Measurements from ENCODE around the gene F3. TPM values are rescaled to one million over a fixed set of nuclear protein-coding genes. Genes with fewer than 3 reads are reported as not detected.

F3 gene
- polyA plus RNA-seq, 3 donors: 0.29 to 3.7 (median 0.77) TPM

GRCh38 chr1:94539496-94539895 is 2.1 kb downstream of the F3 start:
- Mint-ChIP-seq H3K4me3 (no peak overlapping the region), H3K27me3 (ENCODE audit: low read depth in 3 of 3) (peaks cover 0 to 13% (median 5%) of the 10 kb centered on the region in 3 donors), H3K9me3 (peaks cover 0 to 7% (median 0%) of the 10 kb centered on the region in 7 donors), H3K27ac (peak overlapping the region in 1 of 7 donors; percentile 15), H3K4me1 (peaks cover 41% of the 10 kb centered on the region), H3K36me3 (peaks cover 27 to 28% of the 10 kb centered on the region in 2 donors)
- H4K20me1 ChIP-seq (ENCODE audit: insufficient read depth, low read length): no peaks in the 10 kb centered on the region
- H3K27me3 ChIP-seq (ENCODE audit: control insufficient read depth in 2 of 2, insufficient read depth in 2 of 2, low read length in 2 of 2): peaks cover 3 to 7% of the 10 kb centered on the region in 2 donors
- no peak overlapping the region for H3K9ac ChIP-seq (ENCODE audit: insufficient read depth, low read length, poor library complexity, severe bottlenecking)
- no peak overlapping the region for H2AFZ ChIP-seq (ENCODE audit: insufficient read depth, low read depth, low read length, poor library complexity, severe bottlenecking)
- no peaks in the 10 kb centered on the region for H3K9me3 ChIP-seq (replicated peaks in 1 of 2; ENCODE audit: control insufficient read depth in 1 of 2, insufficient read depth in 1 of 2, low read length in 2 of 2)
- no peak overlapping the region for H3K4me2 ChIP-seq (replicated peaks; ENCODE audit: extremely low read depth, low read length, poor library complexity, severe bottlenecking)
- H3K4me3 ChIP-seq (replicated peaks in 1 of 3; ENCODE audit: low read depth in 2 of 3, low read length in 3 of 3): no peak overlapping the region
- DNase-seq: peak in 1 of 3 donors; percentile 27
- peaks cover 2 to 18% of the 10 kb centered on the region in 2 donors for H3K36me3 ChIP-seq (replicated peaks in 1 of 2; ENCODE audit: control insufficient read depth in 1 of 2, insufficient read depth in 2 of 2, low read length in 2 of 2)
- TF ChIP-seq CTCF (IDR thresholded peaks at IDR 0.05): no peak
- WGBS (ENCODE audit: insufficient coverage): 88% methylated on average over 3 of the region's 3 CpGs
- intact Hi-C loops (cut with micrococcal nuclease): no loop called here
- H3K79me2 ChIP-seq (ENCODE audit: insufficient read depth, low read length): peaks cover 11% of the 10 kb centered on the region
- peaks cover 23 to 35% of the 10 kb centered on the region in 2 donors for H3K4me1 ChIP-seq (ENCODE audit: control insufficient read depth in 1 of 2, insufficient read depth in 2 of 2, low read length in 2 of 2)
- no peak overlapping the region for H3K27ac ChIP-seq (ENCODE audit: low read depth in 1 of 2, low read length in 2 of 2)

GRCh38 chr1:94538243-94538827 is 3.2 kb downstream of the F3 start:
- no peak overlapping the region for H3K9ac ChIP-seq (ENCODE audit: insufficient read depth, low read length, poor library complexity, severe bottlenecking)
- no peaks in the 10 kb centered on the region for H4K20me1 ChIP-seq (ENCODE audit: insufficient read depth, low read length)
- H3K4me2 ChIP-seq (replicated peaks; ENCODE audit: extremely low read depth, low read length, poor library complexity, severe bottlenecking): no peak overlapping the region
- 95% methylated on average over 3 of the region's 6 CpGs for WGBS (ENCODE audit: insufficient coverage)
- H3K4me1 Mint-ChIP-seq: peaks cover 34% of the 10 kb centered on the region
- intact Hi-C loops (cut with micrococcal nuclease): no loop called here
- H3K36me3 Mint-ChIP-seq: peaks cover 29 to 30% of the 10 kb centered on the region in 2 donors
- peaks cover 0 to 13% (median 5%) of the 10 kb centered on the region in 3 donors for H3K27me3 Mint-ChIP-seq (ENCODE audit: low read depth in 3 of 3)
- no peak overlapping the region for H3K27ac ChIP-seq (ENCODE audit: low read depth in 1 of 2, low read length in 2 of 2)
- peaks cover 23 to 25% of the 10 kb centered on the region in 2 donors for H3K4me1 ChIP-seq (ENCODE audit: control insufficient read depth in 1 of 2, insufficient read depth in 2 of 2, low read length in 2 of 2)
- H3K9me3 ChIP-seq (replicated peaks in 1 of 2; ENCODE audit: control insufficient read depth in 1 of 2, insufficient read depth in 1 of 2, low read length in 2 of 2): no peaks in the 10 kb centered on the region
- no peak overlapping the region for H3K4me3 ChIP-seq (replicated peaks in 1 of 3; ENCODE audit: low read depth in 2 of 3, low read length in 3 of 3)
- no peak overlapping the region for H3K27ac Mint-ChIP-seq
- H3K27me3 ChIP-seq (ENCODE audit: control insufficient read depth in 2 of 2, insufficient read depth in 2 of 2, low read length in 2 of 2): peaks cover 3 to 7% of the 10 kb centered on the region in 2 donors
- peaks cover 2 to 23% of the 10 kb centered on the region in 2 donors for H3K36me3 ChIP-seq (replicated peaks in 1 of 2; ENCODE audit: control insufficient read depth in 1 of 2, insufficient read depth in 2 of 2, low read length in 2 of 2)
- peaks cover 0 to 7% (median 0%) of the 10 kb centered on the region in 7 donors for H3K9me3 Mint-ChIP-seq
- DNase-seq: no peak
- no peak overlapping the region for H3K4me3 Mint-ChIP-seq
- no peak for TF ChIP-seq CTCF (IDR thresholded peaks at IDR 0.05)
- H2AFZ ChIP-seq (ENCODE audit: insufficient read depth, low read depth, low read length, poor library complexity, severe bottlenecking): no peak overlapping the region
- peaks cover 11% of the 10 kb centered on the region for H3K79me2 ChIP-seq (ENCODE audit: insufficient read depth, low read length)
